ENCODE data around the gene GCK.
A peak's percentile ranks its signal among the peaks of the same experiment; 100 is the strongest.
"Not testable (repeated sequence)": the region's sequence is repeated elsewhere in the genome, so short reads cannot be mapped to it uniquely, and the experiment has no call there.

GCK gene

DNA sequence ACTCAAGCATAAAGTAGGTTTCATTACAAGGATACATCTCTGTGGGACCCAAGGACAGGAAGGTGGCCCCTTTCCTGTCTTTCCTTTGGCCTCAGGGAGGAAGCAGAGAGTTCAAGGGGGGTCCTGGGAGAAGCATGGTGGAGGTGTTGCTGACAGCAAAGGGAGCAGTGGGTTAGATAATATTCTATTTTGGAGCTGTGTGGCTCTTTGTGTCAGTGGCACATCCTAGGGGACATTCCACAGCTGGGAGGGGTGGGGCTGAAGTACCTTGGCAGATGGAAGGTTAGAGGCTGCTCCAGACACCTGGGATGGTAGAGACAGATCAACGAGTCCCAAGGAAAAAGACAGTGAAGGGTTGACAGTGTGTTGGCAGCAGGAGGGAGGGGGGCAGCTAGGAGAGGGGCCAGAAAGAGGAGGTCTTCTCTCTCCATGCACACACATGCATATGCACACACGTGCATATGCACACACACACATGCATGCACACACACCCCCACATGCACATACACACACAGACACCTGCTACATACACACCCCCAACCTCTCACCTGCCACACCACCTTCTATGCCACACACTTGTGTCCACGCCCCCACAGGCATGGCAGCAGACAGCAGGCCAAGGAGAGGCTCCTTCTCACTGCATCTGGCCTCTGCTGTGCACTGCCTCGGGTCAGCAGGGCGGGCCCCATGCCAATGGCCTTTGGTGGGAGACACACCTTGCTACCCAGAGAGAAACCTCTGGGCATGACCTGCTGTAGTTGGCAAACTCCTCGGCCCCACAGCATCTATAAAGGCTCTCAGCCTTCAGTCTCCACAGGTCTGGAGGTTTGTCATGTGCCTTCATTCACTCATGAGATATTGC, 60.3 kb downstream of the GCK start:
- no peak for DNase-seq (ENCODE audit: low spot score)
- TF ChIP-seq, protein P1, sequence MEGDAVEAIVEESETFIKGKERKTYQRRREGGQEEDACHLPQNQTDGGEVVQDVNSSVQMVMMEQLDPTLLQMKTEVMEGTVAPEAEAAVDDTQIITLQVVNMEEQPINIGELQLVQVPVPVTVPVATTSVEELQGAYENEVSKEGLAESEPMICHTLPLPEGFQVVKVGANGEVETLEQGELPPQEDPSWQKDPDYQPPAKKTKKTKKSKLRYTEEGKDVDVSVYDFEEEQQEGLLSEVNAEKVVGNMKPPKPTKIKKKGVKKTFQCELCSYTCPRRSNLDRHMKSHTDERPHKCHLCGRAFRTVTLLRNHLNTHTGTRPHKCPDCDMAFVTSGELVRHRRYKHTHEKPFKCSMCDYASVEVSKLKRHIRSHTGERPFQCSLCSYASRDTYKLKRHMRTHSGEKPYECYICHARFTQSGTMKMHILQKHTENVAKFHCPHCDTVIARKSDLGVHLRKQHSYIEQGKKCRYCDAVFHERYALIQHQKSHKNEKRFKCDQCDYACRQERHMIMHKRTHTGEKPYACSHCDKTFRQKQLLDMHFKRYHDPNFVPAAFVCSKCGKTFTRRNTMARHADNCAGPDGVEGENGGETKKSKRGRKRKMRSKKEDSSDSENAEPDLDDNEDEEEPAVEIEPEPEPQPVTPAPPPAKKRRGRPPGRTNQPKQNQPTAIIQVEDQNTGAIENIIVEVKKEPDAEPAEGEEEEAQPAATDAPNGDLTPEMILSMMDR (IDR thresholded peaks at IDR 0.05; ENCODE audit: extremely low read depth, insufficient read depth, missing control alignments), result no peak
- in situ Hi-C loops (cut with MboI; ENCODE audit: low pct_unique_long_range_greater_than_20kb, low sequenced_read_pairs, unreplicated experiment), result no loop called here

DNA sequence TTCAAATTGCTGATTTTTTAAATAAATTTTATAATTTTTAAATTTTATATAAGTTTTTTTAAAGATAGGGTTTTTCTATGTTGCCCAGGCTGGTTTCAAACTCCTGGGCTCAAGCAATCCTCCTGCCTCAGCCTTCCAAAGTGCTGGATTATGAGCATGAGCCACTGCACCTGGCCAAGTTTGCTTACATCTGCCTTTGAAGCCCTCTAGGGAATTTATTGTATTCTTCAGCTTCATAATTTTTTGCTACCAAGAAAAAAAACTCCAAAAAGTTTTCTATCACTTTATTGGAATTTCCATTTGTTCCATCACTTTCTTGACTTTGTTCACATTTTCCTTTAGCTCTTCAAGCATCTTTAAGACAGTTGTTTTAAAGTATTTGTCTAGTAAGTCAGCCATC, 62.1 kb downstream of the GCK start:
- TF ChIP-seq, protein P1 (IDR thresholded peaks at IDR 0.05; ENCODE audit: extremely low read depth, insufficient read depth, missing control alignments), result no peak
- in situ Hi-C loops (cut with MboI; ENCODE audit: low pct_unique_long_range_greater_than_20kb, low sequenced_read_pairs, unreplicated experiment), result no loop called here
- no peak for DNase-seq (ENCODE audit: low spot score)

DNA sequence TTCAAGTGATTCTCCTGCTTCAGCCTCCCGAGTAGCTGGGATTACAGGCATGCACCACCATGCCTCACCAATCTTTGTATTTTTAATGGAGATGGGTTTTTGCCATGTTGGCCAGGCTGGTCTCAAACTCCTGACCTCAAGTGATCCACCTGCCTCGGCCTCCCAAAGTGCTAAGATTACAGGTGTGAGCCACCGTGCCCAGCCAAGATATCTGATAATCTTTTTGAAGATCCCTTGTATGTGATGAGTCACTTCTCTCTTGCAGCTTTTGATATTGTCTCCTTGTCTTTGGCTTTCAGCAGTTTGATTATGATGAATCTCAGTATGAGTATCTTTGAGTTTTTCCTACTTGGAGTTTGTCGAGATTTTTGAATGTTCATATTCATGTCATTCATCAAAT, 62.7 kb downstream of the GCK start:
- DNase-seq (ENCODE audit: low spot score); in situ Hi-C loops (cut with MboI; ENCODE audit: low pct_unique_long_range_greater_than_20kb, low sequenced_read_pairs, unreplicated experiment): not testable (repeated sequence)

DNA sequence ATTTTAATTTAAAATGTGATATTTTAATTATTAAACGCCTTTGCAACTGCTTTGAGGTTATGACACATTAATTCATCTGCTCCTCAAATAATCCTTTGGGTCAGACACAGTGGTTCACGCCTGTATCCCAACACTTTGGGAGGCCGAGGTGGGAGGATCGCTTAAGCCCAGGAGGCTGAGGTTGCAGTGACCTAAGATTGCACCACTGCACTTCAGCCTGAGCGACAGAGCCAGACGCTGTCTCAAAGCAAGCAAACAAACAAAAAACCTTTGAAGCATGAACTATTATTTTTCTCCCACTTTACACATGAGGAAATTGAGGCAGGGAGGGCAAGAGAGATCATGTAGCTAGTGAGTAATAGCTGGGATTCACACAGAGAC, 64.4 kb downstream of the GCK start:
- in situ Hi-C loops (cut with MboI; ENCODE audit: low pct_unique_long_range_greater_than_20kb, low sequenced_read_pairs, unreplicated experiment), result no loop called here
- TF ChIP-seq, protein P1 (IDR thresholded peaks at IDR 0.05; ENCODE audit: extremely low read depth, insufficient read depth, missing control alignments), result no peak
- DNase-seq (ENCODE audit: low spot score), result no peak

DNA sequence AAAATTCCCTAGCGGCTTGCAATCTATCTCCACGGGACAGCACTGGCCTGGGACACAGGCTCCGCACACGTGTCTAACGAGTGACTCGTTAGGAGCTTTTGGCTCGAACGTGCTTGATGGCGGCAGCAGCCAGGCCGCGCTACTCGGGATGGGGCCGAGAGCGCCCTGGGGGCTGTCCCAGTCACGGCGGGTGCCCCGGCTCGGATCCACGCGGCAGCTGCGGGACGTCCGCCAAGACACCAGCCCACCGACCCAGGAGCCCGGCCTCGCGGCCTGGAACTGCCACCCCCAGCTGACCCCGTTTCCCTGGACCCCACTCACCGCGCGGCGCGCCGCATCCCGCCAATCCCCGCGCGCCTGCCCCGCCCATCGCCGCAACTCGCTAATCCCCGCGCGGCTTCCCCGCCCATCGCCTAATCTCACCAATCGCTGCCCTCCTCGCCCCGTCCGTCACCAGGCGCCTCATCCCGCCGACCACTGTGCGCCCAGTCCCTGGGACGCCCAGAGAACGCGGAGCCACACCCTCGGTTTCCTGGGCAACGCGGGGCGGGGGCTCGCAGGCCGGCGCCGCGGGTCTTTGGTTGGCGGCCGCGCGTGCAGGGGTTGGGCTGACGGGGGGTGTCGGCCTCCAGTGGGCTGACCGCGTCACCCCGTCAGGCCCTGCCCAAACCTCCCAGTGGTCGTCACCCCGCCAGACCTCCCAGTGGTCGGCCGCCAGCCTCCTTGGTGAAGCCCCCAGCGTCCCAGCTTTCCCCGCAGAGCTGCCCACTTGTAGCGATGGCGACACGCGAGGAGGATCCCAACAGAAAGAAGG, 65.8 kb downstream of the GCK start, which contains the start of gene POLD2:
Gene POLD2 (minus strand): TSS at position 359 of the 814 bp plus-strand sequence. CDS start 1,495 bp downstream, outside the sequence.
- TF ChIP-seq, protein P1 (IDR thresholded peaks at IDR 0.05; ENCODE audit: extremely low read depth, insufficient read depth, missing control alignments), result no peak
- in situ Hi-C loops (cut with MboI; ENCODE audit: low pct_unique_long_range_greater_than_20kb, low sequenced_read_pairs, unreplicated experiment), result no loop called here
- peak; percentile 100 for DNase-seq (ENCODE audit: low spot score)

DNA sequence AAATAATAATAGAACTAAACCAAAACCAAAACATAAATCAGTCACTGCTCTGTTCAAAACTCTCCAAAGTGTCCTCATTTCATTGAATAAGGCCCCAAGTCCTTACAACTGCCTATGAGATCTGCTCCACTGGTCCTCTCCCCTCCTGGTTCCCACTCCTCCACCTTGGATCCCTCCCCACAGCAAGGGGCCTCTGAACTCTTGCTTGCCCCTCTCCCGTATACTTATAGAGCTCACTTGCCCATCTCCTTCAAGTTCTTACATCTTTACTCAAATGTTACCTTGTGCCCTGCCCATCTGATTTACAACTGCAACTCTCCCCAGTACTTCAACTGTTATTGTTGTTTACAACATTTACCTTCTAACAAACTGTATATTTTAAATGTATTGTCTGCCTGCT, 66.7 kb downstream of the GCK start:
- no peak for DNase-seq (ENCODE audit: low spot score)
- in situ Hi-C loops (cut with MboI; ENCODE audit: low pct_unique_long_range_greater_than_20kb, low sequenced_read_pairs, unreplicated experiment), result no loop called here

More for the DNA sequence above, 66.7 kb downstream of the GCK start:
- TF ChIP-seq, protein P1 (IDR thresholded peaks at IDR 0.05; ENCODE audit: extremely low read depth, insufficient read depth, missing control alignments), result no peak
